Measurements from ENCODE around the gene RAPGEF4.

GRCh38 chr2:172843266-172843582 lies 107.6 kb downstream of the RAPGEF4 start:
- TF ChIP-seq CTCF (IDR thresholded peaks at IDR 0.05 in 4 of 5, conservative IDR thresholded peaks at IDR 0.05 in 1 of 5) (no peak), POLR2A (IDR thresholded peaks at IDR 0.05) (no peak)
